ENCODE measurements around the gene IL36G. TPM values are rescaled to one million over a fixed set of nuclear protein-coding genes. Genes with fewer than 3 reads are reported as not detected.

IL36G gene
- total RNA-seq, 1 donor from 2014 or later: not detected

- no peak for DNase-seq (ENCODE audit: low read depth in 2 of 2)
These were observed 5.3 kb upstream of the IL36G start for GRCh38 chr2:112972423-112973086.

- no peak for DNase-seq (ENCODE audit: low read depth in 2 of 2)
These were observed 4.7 kb upstream of the IL36G start for GRCh38 chr2:112973156-112973555.

- no peak for DNase-seq (ENCODE audit: low read depth in 2 of 2)
These were observed 1.9 kb downstream of the IL36G start for GRCh38 chr2:112979731-112980130.

GRCh38 chr2:112980537-112980936, 2.7 kb downstream of the IL36G start:
- no peak for DNase-seq (ENCODE audit: low read depth in 2 of 2)

GRCh38 chr2:112985090-112985489, 7.3 kb downstream of the IL36G start:
- no peak for DNase-seq (ENCODE audit: low read depth in 2 of 2)

- DNase-seq (ENCODE audit: low read depth in 2 of 2): no peak
These were observed 11.8 kb downstream of the IL36G start for GRCh38 chr2:112989611-112990010.

- no peak for DNase-seq (ENCODE audit: low read depth in 2 of 2)
These were observed 16.0 kb downstream of the IL36G start for GRCh38 chr2:112993831-112994230.

- DNase-seq (ENCODE audit: low read depth in 2 of 2): no peak
These were observed 16.8 kb downstream of the IL36G start for GRCh38 chr2:112994648-112995047.

GRCh38 chr2:112995346-112995920, 17.6 kb downstream of the IL36G start:
- no peak for DNase-seq (ENCODE audit: low read depth in 2 of 2)

- DNase-seq (ENCODE audit: low read depth in 2 of 2): no peak
These were observed 18.8 kb downstream of the IL36G start for GRCh38 chr2:112996635-112997034.

GRCh38 chr2:112997151-112997550, 19.3 kb downstream of the IL36G start:
- DNase-seq (ENCODE audit: low read depth in 2 of 2): no peak

GRCh38 chr2:113000436-113000835, 22.6 kb downstream of the IL36G start:
- DNase-seq (ENCODE audit: low read depth in 2 of 2): no peak

GRCh38 chr2:113002677-113003076, 24.9 kb downstream of the IL36G start:
- DNase-seq (ENCODE audit: low read depth in 2 of 2): no peak

GRCh38 chr2:113005030-113005509, 27.3 kb downstream of the IL36G start, which contains the start of gene IL36A:
TSS of gene IL36A (plus strand) at chr2:113005459. CDS start at chr2:113005872, 413 bp downstream.
- DNase-seq (ENCODE audit: low read depth in 2 of 2): no peak

- DNase-seq (ENCODE audit: low read depth in 2 of 2): no peak
These were observed 29.4 kb downstream of the IL36G start for GRCh38 chr2:113007250-113007649.

GRCh38 chr2:113009622-113010021, 31.8 kb downstream of the IL36G start:
- DNase-seq (ENCODE audit: low read depth in 2 of 2): no peak

GRCh38 chr2:113010088-113010487, 32.3 kb downstream of the IL36G start:
- no peak for DNase-seq (ENCODE audit: low read depth in 2 of 2)

- DNase-seq (ENCODE audit: low read depth in 2 of 2): no peak
These were observed 33.3 kb downstream of the IL36G start for GRCh38 chr2:113011108-113011507.

GRCh38 chr2:113012436-113013335, 34.9 kb downstream of the IL36G start:
- DNase-seq (ENCODE audit: low read depth in 2 of 2): no peak

GRCh38 chr2:113013336-113013661, 35.5 kb downstream of the IL36G start:
- no peak for DNase-seq (ENCODE audit: low read depth in 2 of 2)

- no peak for DNase-seq (ENCODE audit: low read depth in 2 of 2)
These were observed 36.3 kb downstream of the IL36G start for GRCh38 chr2:113014067-113014466.

- no peak for DNase-seq (ENCODE audit: low read depth in 2 of 2)
These were observed 37.2 kb downstream of the IL36G start for GRCh38 chr2:113015042-113015441.
